GM23338 (cell line): Measurements from ENCODE around the gene EHD3. TPM values are rescaled to one million over a fixed set of nuclear protein-coding genes. Genes with fewer than 3 reads are reported as not detected.

Source experiments
- CREB1 ChIP-seq: fragments of 250-450 bp; sonication (Bioruptor Pico); IDR thresholded peaks from 2 replicates; pipeline ENCODE4 v1.5.0; 2020; ENCODE audit warnings: low read depth, mild to moderate bottlenecking, moderate library complexity
- EZH2 ChIP-seq: fragments of 200-600 bp; sonication (generic); IDR thresholded peaks from one replicate; pipeline ENCODE4 v1.8.0; 2017; ENCODE audit warnings: antibody characterized with exemption, mild to moderate bottlenecking, low read depth; ENCODE audit not compliant: unreplicated experiment
- EZH2phosphoT487 ChIP-seq: fragments of 200-600 bp; sonication (generic); IDR thresholded peaks from one replicate; pipeline ENCODE4 v1.8.1; 2018; ENCODE audit warnings: antibody characterized with exemption; ENCODE audit not compliant: unreplicated experiment
- polyA plus RNA-seq: library from polyadenylated mRNA; unstranded; fragments of >200 nt; fragmentation: Nextera tagmentation; extraction: Ambion mirVana; gene quantifications from 2 replicates; pipeline ENCODE4 v1.2.1, GENCODE V29; 2016
- total RNA-seq: library from RNA; depleted of rRNA; stranded (reverse); fragments of >200 nt; shearing (Covaris generic); gene quantifications from 2 replicates; pipeline ENCODE4 v1.2.3, GENCODE V29; 2014
- TF ChIP-seq, protein P1 (sequence below): fragments of 250-450 bp; sonication (Bioruptor Pico); IDR thresholded peaks from 2 replicates; pipeline ENCODE4 v1.5.0; 2020; ENCODE audit warnings: mild to moderate bottlenecking, moderate library complexity
- TF ChIP-seq, protein P2 (sequence below): IDR thresholded peaks from 2 replicates; pipeline ENCODE4 v1.6.1; 2016; ENCODE audit warnings: antibody characterized with exemption
- TF ChIP-seq, protein P3 (sequence below): IDR thresholded peaks from one replicate; pipeline ENCODE4 v1.6.1; 2018; ENCODE audit warnings: antibody characterized with exemption; ENCODE audit not compliant: unreplicated experiment
- TF ChIP-seq, protein P4 (sequence below), 2 experiments: fragments of 200-600 bp in 1 of 2; sonication (generic) in 1 of 2; conservative IDR thresholded peaks; 2 replicates each; pipeline versions ENCODE4 v1.5.1 to v1.6.1; 2016 to 2017; ENCODE audit warnings: antibody characterized with exemption in 2 of 2, low read depth in 2 of 2, mild to moderate bottlenecking in 2 of 2, moderate library complexity in 1 of 2

EHD3 gene
- total and polyA plus RNA-seq, 2 experiments from 2014 or later = 3.3 to 12.6 TPM

DNA sequence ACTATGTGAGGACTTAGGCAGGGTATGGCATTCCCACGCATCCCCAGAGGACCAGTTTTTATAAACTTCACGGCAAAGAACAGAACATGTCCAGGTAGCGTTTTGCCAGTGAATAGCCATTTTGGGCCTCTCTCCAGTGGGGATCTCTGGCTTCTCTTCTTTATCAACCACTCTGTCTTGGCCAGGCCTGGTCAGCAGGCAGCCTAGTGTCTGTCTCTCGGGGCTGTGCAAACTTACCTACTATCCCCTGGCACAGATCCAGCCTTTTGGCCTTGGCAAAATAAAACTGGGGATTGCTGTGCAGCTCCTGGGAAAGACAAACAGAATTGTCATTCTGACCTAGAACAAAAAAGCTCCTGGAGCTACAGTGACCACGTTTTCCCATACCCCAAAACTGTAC lies 31.1 kb upstream of the EHD3 start (continued):
- TF ChIP-seq, protein P1, sequence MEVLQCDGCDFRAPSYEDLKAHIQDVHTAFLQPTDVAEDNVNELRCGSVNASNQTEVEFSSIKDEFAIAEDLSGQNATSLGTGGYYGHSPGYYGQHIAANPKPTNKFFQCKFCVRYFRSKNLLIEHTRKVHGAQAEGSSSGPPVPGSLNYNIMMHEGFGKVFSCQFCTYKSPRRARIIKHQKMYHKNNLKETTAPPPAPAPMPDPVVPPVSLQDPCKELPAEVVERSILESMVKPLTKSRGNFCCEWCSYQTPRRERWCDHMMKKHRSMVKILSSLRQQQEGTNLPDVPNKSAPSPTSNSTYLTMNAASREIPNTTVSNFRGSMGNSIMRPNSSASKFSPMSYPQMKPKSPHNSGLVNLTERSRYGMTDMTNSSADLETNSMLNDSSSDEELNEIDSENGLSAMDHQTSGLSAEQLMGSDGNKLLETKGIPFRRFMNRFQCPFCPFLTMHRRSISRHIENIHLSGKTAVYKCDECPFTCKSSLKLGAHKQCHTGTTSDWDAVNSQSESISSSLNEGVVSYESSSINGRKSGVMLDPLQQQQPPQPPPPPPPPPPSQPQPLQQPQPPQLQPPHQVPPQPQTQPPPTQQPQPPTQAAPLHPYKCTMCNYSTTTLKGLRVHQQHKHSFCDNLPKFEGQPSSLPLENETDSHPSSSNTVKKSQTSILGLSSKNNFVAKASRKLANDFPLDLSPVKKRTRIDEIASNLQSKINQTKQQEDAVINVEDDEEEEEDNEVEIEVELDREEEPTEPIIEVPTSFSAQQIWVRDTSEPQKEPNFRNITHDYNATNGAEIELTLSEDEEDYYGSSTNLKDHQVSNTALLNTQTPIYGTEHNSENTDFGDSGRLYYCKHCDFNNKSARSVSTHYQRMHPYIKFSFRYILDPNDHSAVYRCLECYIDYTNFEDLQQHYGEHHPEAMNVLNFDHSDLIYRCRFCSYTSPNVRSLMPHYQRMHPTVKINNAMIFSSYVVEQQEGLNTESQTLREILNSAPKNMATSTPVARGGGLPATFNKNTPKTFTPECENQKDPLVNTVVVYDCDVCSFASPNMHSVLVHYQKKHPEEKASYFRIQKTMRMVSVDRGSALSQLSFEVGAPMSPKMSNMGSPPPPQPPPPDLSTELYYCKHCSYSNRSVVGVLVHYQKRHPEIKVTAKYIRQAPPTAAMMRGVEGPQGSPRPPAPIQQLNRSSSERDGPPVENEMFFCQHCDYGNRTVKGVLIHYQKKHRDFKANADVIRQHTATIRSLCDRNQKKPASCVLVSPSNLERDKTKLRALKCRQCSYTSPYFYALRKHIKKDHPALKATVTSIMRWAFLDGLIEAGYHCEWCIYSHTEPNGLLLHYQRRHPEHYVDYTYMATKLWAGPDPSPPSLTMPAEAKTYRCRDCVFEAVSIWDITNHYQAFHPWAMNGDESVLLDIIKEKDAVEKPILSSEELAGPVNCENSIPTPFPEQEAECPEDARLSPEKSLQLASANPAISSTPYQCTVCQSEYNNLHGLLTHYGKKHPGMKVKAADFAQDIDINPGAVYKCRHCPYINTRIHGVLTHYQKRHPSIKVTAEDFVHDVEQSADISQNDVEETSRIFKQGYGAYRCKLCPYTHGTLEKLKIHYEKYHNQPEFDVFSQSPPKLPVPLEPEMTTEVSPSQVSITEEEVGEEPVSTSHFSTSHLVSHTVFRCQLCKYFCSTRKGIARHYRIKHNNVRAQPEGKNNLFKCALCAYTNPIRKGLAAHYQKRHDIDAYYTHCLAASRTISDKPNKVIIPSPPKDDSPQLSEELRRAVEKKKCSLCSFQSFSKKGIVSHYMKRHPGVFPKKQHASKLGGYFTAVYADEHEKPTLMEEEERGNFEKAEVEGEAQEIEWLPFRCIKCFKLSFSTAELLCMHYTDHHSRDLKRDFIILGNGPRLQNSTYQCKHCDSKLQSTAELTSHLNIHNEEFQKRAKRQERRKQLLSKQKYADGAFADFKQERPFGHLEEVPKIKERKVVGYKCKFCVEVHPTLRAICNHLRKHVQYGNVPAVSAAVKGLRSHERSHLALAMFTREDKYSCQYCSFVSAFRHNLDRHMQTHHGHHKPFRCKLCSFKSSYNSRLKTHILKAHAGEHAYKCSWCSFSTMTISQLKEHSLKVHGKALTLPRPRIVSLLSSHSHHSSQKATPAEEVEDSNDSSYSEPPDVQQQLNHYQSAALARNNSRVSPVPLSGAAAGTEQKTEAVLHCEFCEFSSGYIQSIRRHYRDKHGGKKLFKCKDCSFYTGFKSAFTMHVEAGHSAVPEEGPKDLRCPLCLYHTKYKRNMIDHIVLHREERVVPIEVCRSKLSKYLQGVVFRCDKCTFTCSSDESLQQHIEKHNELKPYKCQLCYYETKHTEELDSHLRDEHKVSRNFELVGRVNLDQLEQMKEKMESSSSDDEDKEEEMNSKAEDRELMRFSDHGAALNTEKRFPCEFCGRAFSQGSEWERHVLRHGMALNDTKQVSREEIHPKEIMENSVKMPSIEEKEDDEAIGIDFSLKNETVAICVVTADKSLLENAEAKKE = no peak
- TF ChIP-seq EZH2phosphoT487 = no peak
- TF ChIP-seq, protein P2, sequence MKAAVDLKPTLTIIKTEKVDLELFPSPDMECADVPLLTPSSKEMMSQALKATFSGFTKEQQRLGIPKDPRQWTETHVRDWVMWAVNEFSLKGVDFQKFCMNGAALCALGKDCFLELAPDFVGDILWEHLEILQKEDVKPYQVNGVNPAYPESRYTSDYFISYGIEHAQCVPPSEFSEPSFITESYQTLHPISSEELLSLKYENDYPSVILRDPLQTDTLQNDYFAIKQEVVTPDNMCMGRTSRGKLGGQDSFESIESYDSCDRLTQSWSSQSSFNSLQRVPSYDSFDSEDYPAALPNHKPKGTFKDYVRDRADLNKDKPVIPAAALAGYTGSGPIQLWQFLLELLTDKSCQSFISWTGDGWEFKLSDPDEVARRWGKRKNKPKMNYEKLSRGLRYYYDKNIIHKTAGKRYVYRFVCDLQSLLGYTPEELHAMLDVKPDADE = no peak
- no peak for TF ChIP-seq CREB1 (CRISPR knock-in tag)
- TF ChIP-seq, protein P3, sequence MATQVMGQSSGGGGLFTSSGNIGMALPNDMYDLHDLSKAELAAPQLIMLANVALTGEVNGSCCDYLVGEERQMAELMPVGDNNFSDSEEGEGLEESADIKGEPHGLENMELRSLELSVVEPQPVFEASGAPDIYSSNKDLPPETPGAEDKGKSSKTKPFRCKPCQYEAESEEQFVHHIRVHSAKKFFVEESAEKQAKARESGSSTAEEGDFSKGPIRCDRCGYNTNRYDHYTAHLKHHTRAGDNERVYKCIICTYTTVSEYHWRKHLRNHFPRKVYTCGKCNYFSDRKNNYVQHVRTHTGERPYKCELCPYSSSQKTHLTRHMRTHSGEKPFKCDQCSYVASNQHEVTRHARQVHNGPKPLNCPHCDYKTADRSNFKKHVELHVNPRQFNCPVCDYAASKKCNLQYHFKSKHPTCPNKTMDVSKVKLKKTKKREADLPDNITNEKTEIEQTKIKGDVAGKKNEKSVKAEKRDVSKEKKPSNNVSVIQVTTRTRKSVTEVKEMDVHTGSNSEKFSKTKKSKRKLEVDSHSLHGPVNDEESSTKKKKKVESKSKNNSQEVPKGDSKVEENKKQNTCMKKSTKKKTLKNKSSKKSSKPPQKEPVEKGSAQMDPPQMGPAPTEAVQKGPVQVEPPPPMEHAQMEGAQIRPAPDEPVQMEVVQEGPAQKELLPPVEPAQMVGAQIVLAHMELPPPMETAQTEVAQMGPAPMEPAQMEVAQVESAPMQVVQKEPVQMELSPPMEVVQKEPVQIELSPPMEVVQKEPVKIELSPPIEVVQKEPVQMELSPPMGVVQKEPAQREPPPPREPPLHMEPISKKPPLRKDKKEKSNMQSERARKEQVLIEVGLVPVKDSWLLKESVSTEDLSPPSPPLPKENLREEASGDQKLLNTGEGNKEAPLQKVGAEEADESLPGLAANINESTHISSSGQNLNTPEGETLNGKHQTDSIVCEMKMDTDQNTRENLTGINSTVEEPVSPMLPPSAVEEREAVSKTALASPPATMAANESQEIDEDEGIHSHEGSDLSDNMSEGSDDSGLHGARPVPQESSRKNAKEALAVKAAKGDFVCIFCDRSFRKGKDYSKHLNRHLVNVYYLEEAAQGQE = no peak
- TF ChIP-seq EZH2 = no peak
- TF ChIP-seq, protein P4, sequence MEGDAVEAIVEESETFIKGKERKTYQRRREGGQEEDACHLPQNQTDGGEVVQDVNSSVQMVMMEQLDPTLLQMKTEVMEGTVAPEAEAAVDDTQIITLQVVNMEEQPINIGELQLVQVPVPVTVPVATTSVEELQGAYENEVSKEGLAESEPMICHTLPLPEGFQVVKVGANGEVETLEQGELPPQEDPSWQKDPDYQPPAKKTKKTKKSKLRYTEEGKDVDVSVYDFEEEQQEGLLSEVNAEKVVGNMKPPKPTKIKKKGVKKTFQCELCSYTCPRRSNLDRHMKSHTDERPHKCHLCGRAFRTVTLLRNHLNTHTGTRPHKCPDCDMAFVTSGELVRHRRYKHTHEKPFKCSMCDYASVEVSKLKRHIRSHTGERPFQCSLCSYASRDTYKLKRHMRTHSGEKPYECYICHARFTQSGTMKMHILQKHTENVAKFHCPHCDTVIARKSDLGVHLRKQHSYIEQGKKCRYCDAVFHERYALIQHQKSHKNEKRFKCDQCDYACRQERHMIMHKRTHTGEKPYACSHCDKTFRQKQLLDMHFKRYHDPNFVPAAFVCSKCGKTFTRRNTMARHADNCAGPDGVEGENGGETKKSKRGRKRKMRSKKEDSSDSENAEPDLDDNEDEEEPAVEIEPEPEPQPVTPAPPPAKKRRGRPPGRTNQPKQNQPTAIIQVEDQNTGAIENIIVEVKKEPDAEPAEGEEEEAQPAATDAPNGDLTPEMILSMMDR (conservative IDR thresholded peaks at IDR 0.05; ENCODE audit: low read depth in 2 of 2) = no peak
